ENCODE results near the gene COPS9.

- no peak for TF ChIP-seq POLR2A (IDR thresholded peaks at IDR 0.05)
- no peak for TF ChIP-seq CTCF (IDR thresholded peaks at IDR 0.05)
- TF ChIP-seq POLR2AphosphoS5 (IDR thresholded peaks at IDR 0.05), result no peak
Observed at GRCh38 chr2:240139666-240140393, 3.7 kb upstream of the COPS9 start.
